GM13976 (cell line): ENCODE measurements around the gene MFN1.
"Not testable (repeated sequence)": the region's sequence is repeated elsewhere in the genome, so short reads cannot be mapped to it uniquely, and the experiment has no call there.

Source experiments
- DNase-seq: peaks from one replicate; pipeline ENCODE4 v3.0.0; 2012; ENCODE audit warnings: low spot score
- in situ Hi-C: fragments of 300-500 bp; cut with MboI; formaldehyde crosslinking; loops from one replicate; pipeline ENCODE4 v1.12.0; 2022; ENCODE audit warnings: low sequenced_read_pairs, mixed read lengths, inconsistent platforms; ENCODE audit not compliant: unreplicated experiment
- TF ChIP-seq, protein P1 (sequence below): IDR thresholded peaks from 2 replicates; pipeline ENCODE4 v1.5.1; 2012; ENCODE audit warnings: borderline replicate concordance, mild to moderate bottlenecking; ENCODE audit not compliant: insufficient read depth; ENCODE audit errors: extremely low read depth, missing control alignments, control extremely low read depth

The MFN1 gene

DNA sequence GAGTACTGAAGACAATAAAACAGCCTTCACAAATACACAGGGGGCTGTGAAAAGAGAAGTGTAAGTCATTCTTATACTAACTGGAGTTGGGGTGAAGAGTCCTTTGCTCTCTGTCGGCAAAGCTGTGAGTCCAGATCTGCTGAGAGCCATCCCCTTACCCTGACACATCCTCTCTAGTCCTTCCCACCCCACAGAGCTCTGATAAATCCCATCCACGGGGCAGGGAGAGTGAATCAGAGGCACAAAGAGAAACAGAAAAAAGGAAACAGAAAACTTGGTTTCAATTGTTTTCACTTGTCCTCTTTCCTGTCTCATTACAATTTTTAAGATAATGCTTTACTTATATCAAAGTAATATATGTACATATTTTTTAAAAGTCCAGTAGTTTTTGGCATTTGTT lies 42.9 kb upstream of the MFN1 start:
- TF ChIP-seq, protein P1, sequence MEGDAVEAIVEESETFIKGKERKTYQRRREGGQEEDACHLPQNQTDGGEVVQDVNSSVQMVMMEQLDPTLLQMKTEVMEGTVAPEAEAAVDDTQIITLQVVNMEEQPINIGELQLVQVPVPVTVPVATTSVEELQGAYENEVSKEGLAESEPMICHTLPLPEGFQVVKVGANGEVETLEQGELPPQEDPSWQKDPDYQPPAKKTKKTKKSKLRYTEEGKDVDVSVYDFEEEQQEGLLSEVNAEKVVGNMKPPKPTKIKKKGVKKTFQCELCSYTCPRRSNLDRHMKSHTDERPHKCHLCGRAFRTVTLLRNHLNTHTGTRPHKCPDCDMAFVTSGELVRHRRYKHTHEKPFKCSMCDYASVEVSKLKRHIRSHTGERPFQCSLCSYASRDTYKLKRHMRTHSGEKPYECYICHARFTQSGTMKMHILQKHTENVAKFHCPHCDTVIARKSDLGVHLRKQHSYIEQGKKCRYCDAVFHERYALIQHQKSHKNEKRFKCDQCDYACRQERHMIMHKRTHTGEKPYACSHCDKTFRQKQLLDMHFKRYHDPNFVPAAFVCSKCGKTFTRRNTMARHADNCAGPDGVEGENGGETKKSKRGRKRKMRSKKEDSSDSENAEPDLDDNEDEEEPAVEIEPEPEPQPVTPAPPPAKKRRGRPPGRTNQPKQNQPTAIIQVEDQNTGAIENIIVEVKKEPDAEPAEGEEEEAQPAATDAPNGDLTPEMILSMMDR, result no peak
- no peak for DNase-seq
- in situ Hi-C loops, result loop anchor here (25.0 kb wide), 1 partner anchor 867 kb away; no protein-coding TSS in a partner anchor

DNA sequence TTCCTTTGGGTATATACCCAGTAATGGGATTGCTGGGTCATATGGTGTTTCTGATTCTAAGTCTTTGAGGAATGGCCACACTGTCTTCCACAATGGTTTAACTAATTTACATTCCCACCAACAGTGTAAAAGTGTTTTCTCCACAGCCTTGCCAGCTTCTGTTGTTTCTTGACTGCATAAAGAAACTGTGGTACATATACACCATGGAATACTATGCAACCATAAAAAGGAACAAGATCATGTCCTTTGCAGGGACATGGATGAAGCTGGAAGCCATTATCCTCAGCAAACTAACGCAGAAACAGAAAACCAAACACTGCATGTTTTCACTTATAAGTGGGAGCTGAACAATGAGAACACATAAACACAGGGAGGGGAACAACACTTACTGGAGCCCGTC lies 40.1 kb upstream of the MFN1 start:
- in situ Hi-C loops, result loop anchor here (25.0 kb wide), 1 partner anchor 870 kb away; no protein-coding TSS in a partner anchor
- DNase-seq, result not testable (repeated sequence)

GRCh38 chr3:179308001-179308400 lies 39.5 kb upstream of the MFN1 start:
- DNase-seq, result no peak
- TF ChIP-seq, protein P1, result no peak
- in situ Hi-C loops, result loop anchor here (25.0 kb wide), 1 partner anchor 871 kb away; no protein-coding TSS in a partner anchor

DNA sequence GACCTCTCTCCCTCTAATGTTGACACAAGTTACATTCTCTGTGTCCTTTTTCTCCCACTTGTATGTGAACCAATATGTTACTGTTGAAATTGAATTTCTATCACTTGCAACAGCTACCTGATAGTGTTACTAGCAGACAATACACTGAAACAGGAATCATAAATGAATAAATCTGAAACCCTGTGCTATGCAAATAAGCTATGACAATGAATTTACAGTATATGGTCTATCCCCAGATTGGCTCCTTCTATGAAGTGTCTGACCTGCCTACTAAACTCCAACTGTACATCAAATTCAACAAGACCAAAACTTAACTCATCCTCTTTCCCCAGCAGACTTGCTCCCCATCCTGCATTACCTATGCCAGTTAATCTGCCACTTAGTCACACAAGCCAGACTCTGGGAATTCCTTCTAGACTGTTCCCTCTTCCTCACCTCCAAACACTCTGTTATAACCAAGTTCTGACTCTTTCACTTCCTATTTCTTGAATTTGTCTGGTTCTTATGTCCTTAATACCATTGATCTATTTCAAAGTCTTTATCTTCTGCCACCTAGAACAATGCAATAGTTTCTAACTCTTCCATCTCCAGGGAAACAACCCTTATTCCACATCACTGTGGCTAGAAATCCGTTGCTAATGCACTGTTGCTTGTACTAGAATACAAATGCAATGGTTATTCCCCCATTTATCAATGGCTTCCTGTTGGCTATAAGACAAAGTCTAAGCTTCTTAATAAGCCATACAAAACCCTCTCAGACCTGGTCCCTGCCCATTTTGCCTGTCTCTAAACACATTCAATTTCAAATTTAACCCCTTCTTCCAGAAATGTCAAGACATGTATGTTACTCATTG lies 38.1 kb upstream of the MFN1 start:
- in situ Hi-C loops, result loop anchor here (25.0 kb wide), 1 partner anchor 872 kb away; no protein-coding TSS in a partner anchor
- TF ChIP-seq, protein P1, result no peak

GRCh38 chr3:179318876-179319275 lies 28.6 kb upstream of the MFN1 start:
- TF ChIP-seq, protein P1, result no peak
- in situ Hi-C loops, result loop anchor here (5.0 to 25.0 kb wide), 2 partner anchors 307 to 882 kb away; no protein-coding TSS in a partner anchor
- no peak for DNase-seq

More for the DNA sequence above, 38.1 kb upstream of the MFN1 start:
- peak; percentile 23 for DNase-seq

DNA sequence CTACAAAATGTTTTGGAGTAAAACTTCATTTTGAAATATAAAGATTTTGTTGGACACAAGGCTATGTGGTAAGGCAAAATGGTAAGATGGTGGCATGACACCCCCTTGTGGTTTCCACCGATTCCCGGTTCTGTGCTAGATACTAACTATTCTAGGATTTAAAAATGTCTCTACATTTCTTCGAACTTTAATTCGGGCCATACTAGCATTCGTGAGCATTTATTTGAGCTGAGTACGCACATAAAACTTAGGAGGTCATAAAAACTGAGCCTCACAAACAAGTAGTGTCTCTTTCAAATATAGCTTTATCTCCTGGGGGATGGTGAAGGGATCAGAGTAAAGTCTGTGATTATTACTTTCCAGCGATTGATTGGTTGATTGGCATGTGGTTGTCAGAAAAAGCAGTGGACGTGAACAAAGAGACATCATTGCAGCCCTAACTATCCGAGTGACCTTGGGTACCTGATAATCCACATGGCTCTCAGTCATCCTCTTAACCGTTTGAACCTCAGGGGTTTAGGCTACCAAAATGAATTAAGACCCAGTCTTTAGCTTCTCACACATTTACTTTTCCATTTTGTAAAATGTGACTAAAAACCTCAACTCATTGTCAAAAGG lies 25.7 kb upstream of the MFN1 start:
- in situ Hi-C loops, result loop anchor here (25.0 kb wide), 1 partner anchor 884 kb away; no protein-coding TSS in a partner anchor
- peak; percentile 32 for DNase-seq
- TF ChIP-seq, protein P1, result no peak
